Measurements from ENCODE around the gene IL34. TPM values are rescaled to one million over a fixed set of nuclear protein-coding genes. Genes with fewer than 3 reads are reported as not detected.
A peak's percentile ranks its signal among the peaks of the same experiment; 100 is the strongest.

Gene IL34
- total and polyA plus RNA-seq, 2 experiments from 2014 or later: 4.3 to 6.6 TPM

- H3K4me3 Mint-ChIP-seq: peak overlapping the region; percentile 26; the same call in 1 of the 3 replicates
- Histone ChIP-seq H3K27ac (ENCODE audit: low read depth) (no peak overlapping the region), H4K20me1 (replicated peaks; ENCODE audit: insufficient read depth) (peaks cover 4% of the 10 kb centered on the region), H3K4me1 (ENCODE audit: insufficient read depth) (peaks cover 10% of the 10 kb centered on the region; the same call in 1 of the 2 replicates), H3K9me2 (ENCODE audit: insufficient read depth) (no peaks in the 10 kb centered on the region), H3K36me3 (ENCODE audit: insufficient read depth) (no peaks in the 10 kb centered on the region), H3K27me3 (ENCODE audit: insufficient read depth) (peaks cover 8% of the 10 kb centered on the region), H3K79me2 (replicated peaks; ENCODE audit: insufficient read depth) (no peaks in the 10 kb centered on the region), H3K4me3 (no peak overlapping the region), H3K4me2 (peak overlapping the region; percentile 23; the same call in 1 of the 2 replicates), H2AFZ (no peak overlapping the region), H3F3A (replicated peaks; ENCODE audit: low read depth) (peaks cover 23% of the 10 kb centered on the region; the same call in 1 of the 2 replicates)
- peaks cover 29% of the 10 kb centered on the region for H3K4me1 Mint-ChIP-seq
- no peak; the same call in 2 of the 3 replicates for ATAC-seq
- peak overlapping the region; percentile 27; the same call in 1 of the 2 replicates for H3K27ac Mint-ChIP-seq
- peaks cover 2% of the 10 kb centered on the region; the same call in 1 of the 3 replicates for H3K36me3 Mint-ChIP-seq (ENCODE audit: low read depth)
- no peaks in the 10 kb centered on the region; the same call in 2 of the 3 replicates for H3K9me3 Mint-ChIP-seq
- peak; percentile 60 for DNase-seq (ENCODE audit: low spot score)
- H3K27me3 Mint-ChIP-seq (ENCODE audit: insufficient read depth, low read depth, poor library complexity): peaks cover 25% of the 10 kb centered on the region
- TF ChIP-seq ZNF114 (CRISPR knock-in tag; IDR thresholded peaks at IDR 0.05): no peak
- TF ChIP-seq JUNB (IDR thresholded peaks at IDR 0.05; ENCODE audit: unreplicated experiment): no peak
- TF ChIP-seq ZNF331 (CRISPR knock-in tag; IDR thresholded peaks at IDR 0.05; ENCODE audit: low read depth): no peak
- TF ChIP-seq ETS1 (IDR thresholded peaks at IDR 0.05): no peak
- TF ChIP-seq CREB1 (CRISPR knock-in tag; IDR thresholded peaks at IDR 0.05; ENCODE audit: low read depth): no peak
- no peak for TF ChIP-seq REST (IDR thresholded peaks at IDR 0.05; ENCODE audit: unreplicated experiment)
Measured at GRCh38 chr16:70688246-70688742, 41.9 kb downstream of the IL34 start.

- Histone ChIP-seq H3K9me2 (ENCODE audit: insufficient read depth) (no peaks in the 10 kb centered on the region), H4K20me1 (replicated peaks; ENCODE audit: insufficient read depth) (peaks cover 4% of the 10 kb centered on the region), H2AFZ (no peak overlapping the region), H3K36me3 (ENCODE audit: insufficient read depth) (no peaks in the 10 kb centered on the region), H3K27me3 (ENCODE audit: insufficient read depth) (peaks cover 8% of the 10 kb centered on the region), H3F3A (replicated peaks; ENCODE audit: low read depth) (peaks cover 25% of the 10 kb centered on the region; the same call in 1 of the 2 replicates), H3K4me1 (ENCODE audit: insufficient read depth) (peaks cover 14% of the 10 kb centered on the region), H3K4me3 (no peak overlapping the region), H3K27ac (ENCODE audit: low read depth) (no peak overlapping the region), H3K79me2 (replicated peaks; ENCODE audit: insufficient read depth) (no peaks in the 10 kb centered on the region), H3K4me2 (no peak overlapping the region)
- DNase-seq (ENCODE audit: low spot score) (no peak), ATAC-seq (no peak)
- H3K9me3 Mint-ChIP-seq: no peaks in the 10 kb centered on the region; the same call in 2 of the 3 replicates
- peaks cover 35% of the 10 kb centered on the region for H3K4me1 Mint-ChIP-seq
- peaks cover 2% of the 10 kb centered on the region; the same call in 1 of the 3 replicates for H3K36me3 Mint-ChIP-seq (ENCODE audit: low read depth)
- H3K4me3 Mint-ChIP-seq: no peak overlapping the region
- H3K27me3 Mint-ChIP-seq (ENCODE audit: insufficient read depth, low read depth, poor library complexity): peaks cover 25% of the 10 kb centered on the region
- no peak overlapping the region for H3K27ac Mint-ChIP-seq
- TF ChIP-seq STAT1 (IDR thresholded peaks at IDR 0.05; ENCODE audit: unreplicated experiment) (no peak), ZNF462 (CRISPR knock-in tag; IDR thresholded peaks at IDR 0.05) (no peak)
Measured at GRCh38 chr16:70689035-70689969, 42.9 kb downstream of the IL34 start.

Data from GM23338 (cell line).